ENCODE results near the gene R3HCC1L.

The R3HCC1L gene

DNA sequence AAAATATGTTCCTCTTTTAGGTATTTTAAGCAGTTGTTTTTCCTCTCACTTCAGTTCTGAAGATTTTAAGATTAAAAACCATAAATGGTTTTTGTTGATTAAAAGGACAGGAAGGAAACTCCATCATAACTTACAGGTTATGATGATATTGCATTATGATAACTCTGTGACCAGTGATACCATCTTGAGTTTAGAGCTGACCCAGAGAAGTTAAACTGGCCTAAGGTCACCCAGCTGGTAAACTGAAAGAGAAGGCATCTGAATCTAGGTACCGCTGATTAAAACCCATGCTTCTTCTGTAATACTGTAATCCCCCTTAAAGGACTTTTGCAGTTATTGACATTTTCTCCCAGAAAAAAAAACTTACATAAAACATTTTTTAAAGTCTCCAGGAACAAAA is 103.9 kb downstream of the R3HCC1L start:
- no peak for DNase-seq

DNA sequence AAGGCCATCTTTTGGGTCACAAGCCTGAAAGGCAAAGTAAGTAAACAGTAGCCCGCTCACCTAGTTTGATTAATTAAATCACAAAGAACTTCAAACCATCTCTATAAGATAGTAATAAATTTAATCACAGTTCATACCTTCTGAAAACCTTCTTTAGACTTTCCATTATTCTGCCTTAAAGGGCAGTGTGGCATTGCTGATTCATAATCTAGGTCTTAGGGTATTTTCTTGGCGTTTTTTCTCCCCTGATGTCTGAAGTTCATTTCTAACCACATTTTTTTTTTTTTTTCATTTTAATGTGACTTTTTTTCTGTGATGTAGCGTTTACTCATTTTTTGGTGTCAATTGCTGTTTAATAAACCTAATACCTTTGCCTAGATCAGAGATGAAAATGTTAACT is 106.1 kb downstream of the R3HCC1L start:
- no peak for DNase-seq

- no peak for DNase-seq
Observed at GRCh38 chr10:98242823-98243222, 108.4 kb downstream of the R3HCC1L start.

DNA sequence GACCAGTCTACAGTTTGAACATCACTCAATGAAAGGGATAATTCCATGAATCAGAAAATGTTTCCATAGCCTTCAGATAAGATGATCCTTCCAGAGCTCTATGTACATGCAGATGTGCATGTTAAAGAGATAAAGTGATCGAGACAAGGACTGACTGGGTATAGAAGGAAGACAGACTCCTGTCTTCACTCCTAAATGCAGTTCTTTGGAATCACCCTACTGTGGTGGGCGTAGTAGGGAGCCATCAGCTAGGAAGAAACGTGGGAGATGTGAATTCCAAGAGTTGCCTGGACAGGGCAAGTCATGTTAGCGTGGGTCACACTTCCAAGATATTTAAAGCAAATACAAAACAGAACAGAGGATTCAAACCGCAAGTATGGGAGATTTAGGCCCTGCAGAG is 109.7 kb downstream of the R3HCC1L start:
- DNase-seq: no peak

DNA sequence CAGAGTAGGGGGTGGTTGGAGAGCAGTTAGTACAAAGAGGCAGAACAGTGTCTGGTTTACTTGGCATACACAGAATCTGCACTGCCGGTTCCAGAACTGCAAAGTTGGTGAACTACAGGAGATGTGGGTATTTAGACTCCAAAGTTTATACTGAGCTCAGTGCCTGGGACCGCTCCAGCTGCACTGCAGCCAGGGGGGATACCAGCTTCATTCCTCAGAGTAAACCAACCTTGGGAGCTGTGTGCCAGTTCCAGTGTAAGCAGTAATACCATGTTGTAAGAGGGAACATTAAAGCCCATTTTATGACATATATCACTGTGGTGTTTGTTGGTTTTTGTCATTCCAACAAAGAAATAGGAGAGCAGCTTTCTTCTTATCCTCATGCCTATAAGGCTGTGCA is 110.1 kb downstream of the R3HCC1L start:
- no peak for DNase-seq

GRCh38 chr10:98246911-98247805 is 112.7 kb downstream of the R3HCC1L start:
- no peak for DNase-seq

- no peak for DNase-seq
Observed at GRCh38 chr10:98248018-98248417, 113.6 kb downstream of the R3HCC1L start.

GRCh38 chr10:98249134-98249533 is 114.7 kb downstream of the R3HCC1L start:
- no peak for DNase-seq

- no peak for DNase-seq
Observed at GRCh38 chr10:98251399-98251798, 116.9 kb downstream of the R3HCC1L start.

DNA sequence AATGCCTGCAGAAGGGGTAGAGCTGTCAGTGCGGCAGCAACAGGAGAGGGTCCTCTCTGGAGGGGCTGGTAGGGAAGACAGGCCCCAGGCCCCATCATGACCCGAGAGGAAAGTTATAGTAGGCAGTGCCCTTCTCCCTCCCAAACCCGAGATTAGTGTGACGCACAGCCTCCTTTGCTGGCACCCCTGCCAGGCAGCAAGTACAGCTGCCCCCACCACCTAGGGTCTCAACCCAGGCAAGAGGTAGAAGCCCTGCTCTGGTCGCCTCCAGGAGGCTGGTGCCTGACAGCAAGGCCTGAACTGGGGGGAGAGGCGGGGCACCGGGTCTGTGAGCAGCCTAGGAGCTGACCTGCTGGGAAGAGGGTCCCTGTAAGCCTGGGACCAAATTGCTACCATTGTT is 118.0 kb downstream of the R3HCC1L start:
- no peak for DNase-seq

DNA sequence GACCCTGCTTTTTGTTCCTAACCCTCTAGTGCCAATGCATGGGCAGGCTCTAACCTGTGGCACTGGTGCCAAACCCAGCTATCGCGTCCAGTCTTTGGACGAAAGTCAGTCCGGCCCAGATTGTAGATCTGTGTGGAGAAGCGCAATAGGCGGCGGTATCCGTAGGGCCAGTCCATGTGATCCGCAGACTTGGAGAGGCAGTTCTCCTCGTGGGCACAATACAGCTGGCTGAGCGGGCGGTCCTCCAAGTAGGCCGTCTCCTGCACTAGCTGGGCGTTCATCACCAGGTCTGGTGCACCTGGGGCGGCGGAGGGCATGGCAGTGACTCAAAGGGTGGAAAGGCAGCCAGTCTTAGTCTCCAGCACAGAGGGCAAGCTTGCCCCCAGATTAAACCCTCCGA is 119.0 kb downstream of the R3HCC1L start:
- DNase-seq: no peak

- DNase-seq: no peak
Observed at GRCh38 chr10:98254234-98254974, 119.9 kb downstream of the R3HCC1L start.

DNA sequence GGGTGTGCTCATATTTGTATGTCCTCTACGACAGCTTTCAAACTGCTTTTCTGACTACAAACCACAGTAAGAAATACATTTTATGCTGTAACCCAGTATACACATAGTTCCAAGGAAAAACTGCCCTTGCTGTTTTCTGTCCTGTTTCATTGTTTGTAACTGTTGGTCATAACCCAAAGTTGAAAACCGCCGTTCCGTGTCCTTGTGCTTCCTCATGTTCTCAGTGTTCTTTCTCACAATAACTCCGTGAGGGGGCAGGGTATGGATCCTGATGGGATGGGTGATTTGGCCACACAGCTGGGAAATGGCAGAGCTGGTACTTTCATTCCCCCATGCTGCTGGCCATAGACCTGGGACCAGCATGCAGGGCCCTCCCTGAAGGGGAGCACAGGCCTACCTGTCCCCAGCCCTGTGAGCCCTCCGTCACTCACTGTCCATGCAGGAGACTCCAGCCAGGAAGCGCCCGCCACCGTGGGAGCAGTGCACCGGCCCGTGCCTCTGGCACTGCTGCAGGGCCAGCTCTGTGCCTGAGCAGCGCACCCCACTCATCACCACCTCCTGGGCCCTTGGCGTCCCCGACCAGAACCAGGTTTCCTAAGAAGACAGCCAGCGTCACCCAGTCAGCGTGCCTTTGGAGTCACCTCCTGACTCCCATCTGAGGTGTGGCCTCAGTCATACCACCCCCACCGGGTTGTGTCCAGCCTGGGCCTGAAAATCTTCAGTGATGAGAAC is 120.9 kb downstream of the R3HCC1L start:
- DNase-seq: no peak

DNA sequence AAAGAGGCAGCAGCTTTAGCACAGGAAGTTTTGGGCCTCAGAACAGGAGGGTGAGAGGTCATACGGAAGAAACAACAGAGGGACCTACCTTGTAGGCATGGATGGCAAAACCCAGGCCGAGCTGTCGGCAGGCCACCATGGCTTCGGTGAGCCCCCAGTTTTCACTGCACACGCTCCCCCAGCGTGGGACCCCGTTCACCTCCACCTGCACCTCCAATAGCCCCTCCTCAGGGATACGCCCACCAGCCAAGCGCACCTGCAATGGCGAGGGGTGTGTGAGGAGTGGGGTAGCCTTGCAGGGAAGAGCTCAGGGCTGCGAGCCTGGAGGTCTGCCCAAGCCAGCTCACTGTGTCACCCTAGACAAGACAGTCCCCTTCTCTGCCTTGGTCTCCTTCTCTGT is 122.2 kb downstream of the R3HCC1L start:
- DNase-seq: no peak

DNA sequence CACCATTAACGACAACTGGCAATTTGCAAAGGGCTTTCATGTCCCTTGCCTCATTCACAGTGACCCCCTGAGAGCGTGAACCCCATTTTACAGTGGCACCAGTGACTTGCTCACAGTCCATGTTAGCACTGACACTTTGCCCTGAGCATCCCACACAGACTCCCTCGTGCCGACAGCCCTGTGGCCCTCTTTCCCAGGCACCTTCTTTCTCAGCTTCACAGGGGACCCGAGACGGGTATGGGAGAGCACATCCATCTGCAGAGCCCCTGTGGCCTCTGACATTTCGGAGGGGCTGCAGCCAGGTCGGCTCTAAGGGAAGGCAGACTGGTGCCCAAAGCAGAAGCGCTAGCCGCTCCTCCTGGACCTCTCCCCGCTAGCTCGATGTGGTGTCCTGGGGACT is 122.7 kb downstream of the R3HCC1L start:
- DNase-seq: no peak

DNA sequence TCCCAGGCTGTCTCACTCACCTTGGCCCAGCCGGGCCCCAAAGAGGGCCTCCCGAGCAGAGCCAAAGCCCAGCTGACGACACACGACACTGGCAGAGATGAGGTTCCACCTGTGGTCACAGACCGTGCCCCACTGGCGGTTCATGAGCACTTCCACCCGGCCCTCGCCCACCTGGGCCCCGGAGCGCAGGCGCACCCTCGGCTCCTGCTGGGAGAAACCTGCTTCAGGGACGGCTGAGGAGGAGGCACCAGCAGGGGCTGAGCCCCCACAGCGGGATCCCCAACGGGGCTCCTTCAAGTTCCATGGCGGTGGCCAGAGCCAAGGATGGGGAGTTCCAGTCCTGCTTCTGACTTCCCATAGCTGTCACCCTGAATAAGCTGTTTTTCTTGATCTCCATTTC is 123.5 kb downstream of the R3HCC1L start:
- no peak for DNase-seq

DNA sequence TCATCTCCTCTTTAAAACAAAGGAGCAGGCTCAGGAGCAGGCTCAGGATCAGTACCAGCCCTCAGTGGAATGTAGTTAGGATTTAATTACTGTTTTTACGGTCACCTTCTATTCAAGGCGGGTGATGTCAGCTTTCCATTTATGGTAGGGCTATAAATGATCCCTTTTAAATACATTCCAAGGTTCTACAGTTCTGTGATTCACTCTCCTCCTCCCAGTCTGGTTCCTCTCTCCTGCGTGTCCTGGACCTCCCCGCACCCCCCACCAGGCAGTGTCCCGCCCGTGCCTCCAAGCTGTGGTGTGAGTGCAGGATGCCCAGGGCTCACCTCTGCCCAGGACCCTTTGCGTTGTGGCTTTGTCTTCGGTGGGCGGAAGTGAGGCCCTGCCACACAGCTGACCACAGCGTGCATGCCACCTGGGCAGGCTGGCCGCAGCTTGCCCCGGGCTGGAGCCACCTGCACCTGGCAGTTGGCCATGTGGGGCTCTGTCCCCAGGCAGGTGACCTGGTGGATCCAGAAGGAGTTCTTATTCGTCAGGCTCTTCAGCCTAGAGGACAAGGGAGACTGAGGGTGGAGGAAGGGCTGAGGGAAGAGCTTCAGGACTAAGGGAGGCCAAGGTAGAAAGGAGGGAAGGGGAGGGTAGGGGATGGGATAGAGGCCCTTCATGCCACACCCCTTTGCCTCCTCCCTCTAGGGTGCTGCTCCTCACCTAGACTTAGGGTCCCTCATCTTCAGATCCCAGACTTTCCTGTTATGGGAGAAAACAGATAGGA is 124.4 kb downstream of the R3HCC1L start:
- DNase-seq: no peak

DNA sequence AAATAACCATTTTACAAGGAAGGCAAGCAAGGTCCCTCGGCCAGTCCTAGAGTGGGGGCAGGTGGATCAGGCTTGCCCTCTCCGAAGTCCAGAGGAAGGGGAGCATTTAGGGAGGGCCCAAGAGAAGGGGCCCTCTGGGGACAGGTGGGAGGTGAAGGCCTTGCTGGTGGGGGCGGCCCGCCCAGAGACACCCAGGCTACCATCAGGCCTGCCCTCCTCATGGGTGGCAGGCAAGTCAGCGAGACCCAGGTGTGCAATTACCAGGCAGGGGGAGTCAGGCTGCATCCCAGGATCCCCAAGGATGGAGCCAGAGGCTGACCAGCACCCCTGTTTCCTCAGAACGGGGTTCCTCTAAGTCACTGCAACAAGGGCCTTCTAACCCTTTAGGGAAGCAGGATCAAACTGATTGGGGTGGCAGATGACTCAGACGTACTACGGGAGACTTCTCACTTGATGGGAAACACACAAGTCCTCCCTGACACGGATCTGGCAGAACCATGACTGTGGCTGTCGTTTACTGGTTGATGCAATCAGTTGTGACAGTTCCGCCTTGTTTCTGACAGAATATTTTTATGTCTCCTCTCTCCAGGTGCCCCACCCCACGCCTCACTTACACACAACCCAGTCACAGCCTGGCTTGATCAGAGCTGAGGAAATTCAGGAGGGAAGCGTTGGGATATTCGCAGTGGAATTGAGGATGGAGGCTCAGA is 125.3 kb downstream of the R3HCC1L start:
- DNase-seq: no peak

- DNase-seq: no peak
Observed at GRCh38 chr10:98260350-98260749, 125.9 kb downstream of the R3HCC1L start.

- no peak for DNase-seq
Observed at GRCh38 chr10:98260752-98261151, 126.3 kb downstream of the R3HCC1L start.

- DNase-seq: no peak
Observed at GRCh38 chr10:98261436-98262277, 127.2 kb downstream of the R3HCC1L start.

Measured in NK-92 treated with Interleukin-12 subunit alpha and Interleukin-12 subunit beta, amount 100 ng/mL, for 24 hours (cell line).